ENCODE data around the gene SRCAP.

Gene SRCAP

GRCh38 chr16:30721167-30721566 lies 22.2 kb downstream of the SRCAP start:
- Histone ChIP-seq H3K36me3 (ENCODE audit: insufficient read depth, low read length) (peaks cover 96% of the 10 kb centered on the region), H3K4me1 (ENCODE audit: insufficient read depth, low read length, severe bottlenecking) (no peaks in the 10 kb centered on the region), H3K9me3 (ENCODE audit: low read length) (no peaks in the 10 kb centered on the region), H3K79me2 (ENCODE audit: insufficient read depth, low read length) (peaks cover 2% of the 10 kb centered on the region; the same call in 1 of the 2 replicates), H4K20me1 (ENCODE audit: insufficient read depth, low read length) (no peaks in the 10 kb centered on the region), H2AFZ (ENCODE audit: low read length) (no peak overlapping the region), H3K9me2 (ENCODE audit: low read depth, low read length) (no peaks in the 10 kb centered on the region), H3K4me2 (ENCODE audit: low read length) (no peak overlapping the region), H3K27ac (ENCODE audit: low read depth, low read length, poor library complexity, severe bottlenecking) (no peak overlapping the region), H3K4me3 (ENCODE audit: low read depth, low read length, poor library complexity, severe bottlenecking) (no peak overlapping the region), H3K9ac (ENCODE audit: low read length) (no peak overlapping the region), H3K27me3 (ENCODE audit: insufficient read depth, low read length) (no peaks in the 10 kb centered on the region), H3F3A (ENCODE audit: insufficient read depth, low read length) (no peaks in the 10 kb centered on the region)
- TF ChIP-seq EZH2 (IDR thresholded peaks at IDR 0.05; ENCODE audit: borderline replicate concordance, low read length) (no peak), CTCF (IDR thresholded peaks at IDR 0.05; ENCODE audit: low read length) (no peak)

- TF ChIP-seq CTCF (IDR thresholded peaks at IDR 0.05; ENCODE audit: low read length) (no peak), EZH2 (IDR thresholded peaks at IDR 0.05; ENCODE audit: borderline replicate concordance, low read length) (no peak)
- H3K4me1 ChIP-seq (ENCODE audit: insufficient read depth, low read length, severe bottlenecking) = no peaks in the 10 kb centered on the region
- H3K27me3 ChIP-seq (ENCODE audit: insufficient read depth, low read length) = no peaks in the 10 kb centered on the region
- no peak overlapping the region for H3K9ac ChIP-seq (ENCODE audit: low read length)
- no peak overlapping the region for H3K4me3 ChIP-seq (ENCODE audit: low read depth, low read length, poor library complexity, severe bottlenecking)
- H2AFZ ChIP-seq (ENCODE audit: low read length) = no peak overlapping the region
- peaks cover 2% of the 10 kb centered on the region; the same call in 1 of the 2 replicates for H3K79me2 ChIP-seq (ENCODE audit: insufficient read depth, low read length)
- no peaks in the 10 kb centered on the region for H4K20me1 ChIP-seq (ENCODE audit: insufficient read depth, low read length)
- H3F3A ChIP-seq (ENCODE audit: insufficient read depth, low read length) = no peaks in the 10 kb centered on the region
- no peaks in the 10 kb centered on the region for H3K9me2 ChIP-seq (ENCODE audit: low read depth, low read length)
- no peak overlapping the region for H3K4me2 ChIP-seq (ENCODE audit: low read length)
- H3K36me3 ChIP-seq (ENCODE audit: insufficient read depth, low read length) = peaks cover 95% of the 10 kb centered on the region
- no peaks in the 10 kb centered on the region for H3K9me3 ChIP-seq (ENCODE audit: low read length)
- no peak overlapping the region for H3K27ac ChIP-seq (ENCODE audit: low read depth, low read length, poor library complexity, severe bottlenecking)
Observed at GRCh38 chr16:30721606-30722005, 22.6 kb downstream of the SRCAP start.

GRCh38 chr16:30722443-30722842 lies 23.5 kb downstream of the SRCAP start:
- H3F3A ChIP-seq (ENCODE audit: insufficient read depth, low read length) = no peaks in the 10 kb centered on the region
- no peaks in the 10 kb centered on the region for H3K9me3 ChIP-seq (ENCODE audit: low read length)
- H3K4me1 ChIP-seq (ENCODE audit: insufficient read depth, low read length, severe bottlenecking) = no peaks in the 10 kb centered on the region
- H3K9me2 ChIP-seq (ENCODE audit: low read depth, low read length) = no peaks in the 10 kb centered on the region
- H4K20me1 ChIP-seq (ENCODE audit: insufficient read depth, low read length) = no peaks in the 10 kb centered on the region
- no peak overlapping the region for H3K4me3 ChIP-seq (ENCODE audit: low read depth, low read length, poor library complexity, severe bottlenecking)
- no peaks in the 10 kb centered on the region for H3K27me3 ChIP-seq (ENCODE audit: insufficient read depth, low read length)
- no peak for TF ChIP-seq CTCF (IDR thresholded peaks at IDR 0.05; ENCODE audit: low read length)
- TF ChIP-seq EZH2 (IDR thresholded peaks at IDR 0.05; ENCODE audit: borderline replicate concordance, low read length) = no peak
- H3K27ac ChIP-seq (ENCODE audit: low read depth, low read length, poor library complexity, severe bottlenecking) = no peak overlapping the region
- no peaks in the 10 kb centered on the region for H3K79me2 ChIP-seq (ENCODE audit: insufficient read depth, low read length)
- H3K4me2 ChIP-seq (ENCODE audit: low read length) = no peak overlapping the region
- peaks cover 95% of the 10 kb centered on the region for H3K36me3 ChIP-seq (ENCODE audit: insufficient read depth, low read length)
- no peak overlapping the region for H2AFZ ChIP-seq (ENCODE audit: low read length)
- H3K9ac ChIP-seq (ENCODE audit: low read length) = no peak overlapping the region

Data from OCI-LY1 (cell line).